Tibial nerve (tissue), 4 donors: ENCODE data around the gene IL17RE.

Experiments used
- EP300 ChIP-seq, 2 donors: sonication (generic); formaldehyde crosslinking; IDR thresholded peaks; one replicate each; pipeline ENCODE4 v1.6.1; 2017; ENCODE audit warnings: antibody characterized with exemption in 2 of 2, mild to moderate bottlenecking in 1 of 2
- TF ChIP-seq, protein P1 (sequence below), 5 experiments: fragments of 200-600 bp in 3 of 5; fragments of 450-650 bp in 2 of 5; sonication (generic) in 3 of 5; IDR thresholded peaks; one replicate each; pipeline ENCODE4 v1.5.1; 2016 to 2019; ENCODE audit warnings: antibody characterized with exemption in 5 of 5, mild to moderate bottlenecking in 3 of 5, moderate library complexity in 2 of 5

DNA sequence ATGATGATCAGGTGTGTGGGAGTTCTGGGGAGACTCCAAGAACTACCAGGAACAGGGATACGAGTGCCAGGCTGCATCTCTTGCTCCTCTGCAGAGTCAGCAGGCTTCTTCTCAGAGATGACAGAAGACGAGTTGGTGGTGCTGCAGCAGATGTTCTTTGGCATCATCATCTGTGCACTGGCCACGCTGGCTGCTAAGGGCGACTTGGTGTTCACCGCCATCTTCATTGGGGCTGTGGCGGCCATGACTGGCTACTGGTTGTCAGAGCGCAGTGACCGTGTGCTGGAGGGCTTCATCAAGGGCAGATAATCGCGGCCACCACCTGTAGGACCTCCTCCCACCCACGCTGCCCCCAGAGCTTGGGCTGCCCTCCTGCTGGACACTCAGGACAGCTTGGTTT lies 41.6 kb downstream of the IL17RE start:
- TF ChIP-seq, protein P1, sequence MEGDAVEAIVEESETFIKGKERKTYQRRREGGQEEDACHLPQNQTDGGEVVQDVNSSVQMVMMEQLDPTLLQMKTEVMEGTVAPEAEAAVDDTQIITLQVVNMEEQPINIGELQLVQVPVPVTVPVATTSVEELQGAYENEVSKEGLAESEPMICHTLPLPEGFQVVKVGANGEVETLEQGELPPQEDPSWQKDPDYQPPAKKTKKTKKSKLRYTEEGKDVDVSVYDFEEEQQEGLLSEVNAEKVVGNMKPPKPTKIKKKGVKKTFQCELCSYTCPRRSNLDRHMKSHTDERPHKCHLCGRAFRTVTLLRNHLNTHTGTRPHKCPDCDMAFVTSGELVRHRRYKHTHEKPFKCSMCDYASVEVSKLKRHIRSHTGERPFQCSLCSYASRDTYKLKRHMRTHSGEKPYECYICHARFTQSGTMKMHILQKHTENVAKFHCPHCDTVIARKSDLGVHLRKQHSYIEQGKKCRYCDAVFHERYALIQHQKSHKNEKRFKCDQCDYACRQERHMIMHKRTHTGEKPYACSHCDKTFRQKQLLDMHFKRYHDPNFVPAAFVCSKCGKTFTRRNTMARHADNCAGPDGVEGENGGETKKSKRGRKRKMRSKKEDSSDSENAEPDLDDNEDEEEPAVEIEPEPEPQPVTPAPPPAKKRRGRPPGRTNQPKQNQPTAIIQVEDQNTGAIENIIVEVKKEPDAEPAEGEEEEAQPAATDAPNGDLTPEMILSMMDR (IDR thresholded peaks at IDR 0.05) = no peak
- no peak for TF ChIP-seq EP300 (IDR thresholded peaks at IDR 0.05)
